Measurements from ENCODE around the gene ZBTB17. TPM values are rescaled to one million over a fixed set of nuclear protein-coding genes. Genes with fewer than 3 reads are reported as not detected.
"Not testable (repeated sequence)": the region's sequence is repeated elsewhere in the genome, so short reads cannot be mapped to it uniquely, and the experiment has no call there.

ZBTB17 gene
- total RNA-seq, 1 donor from 2014 or later = 38.5 TPM

GRCh38 chr1:15918962-15919715 lies 56.8 kb downstream of the ZBTB17 start:
- Histone ChIP-seq H3K4me1 (peaks cover 14% of the 10 kb centered on the region), H3K9me3 (no peaks in the 10 kb centered on the region), H3K27me3 (no peaks in the 10 kb centered on the region), H3K36me3 (peaks cover 0 to 49% of the 10 kb centered on the region in 2 donors), H3K4me3 (no peak overlapping the region), H3K27ac (no peak overlapping the region)
- intact Hi-C loops (cut with DNase I) = no loop called here
- TF ChIP-seq POLR2AphosphoS5 (IDR thresholded peaks at IDR 0.05; ENCODE audit: insufficient read depth in 1 of 2, low read depth in 1 of 2) (no peak), POLR2A (IDR thresholded peaks at IDR 0.05) (no peak), CTCF (IDR thresholded peaks at IDR 0.05) (no peak)
- DNase-seq (ENCODE audit: extremely low spot score in 2 of 2) = no peak

DNA sequence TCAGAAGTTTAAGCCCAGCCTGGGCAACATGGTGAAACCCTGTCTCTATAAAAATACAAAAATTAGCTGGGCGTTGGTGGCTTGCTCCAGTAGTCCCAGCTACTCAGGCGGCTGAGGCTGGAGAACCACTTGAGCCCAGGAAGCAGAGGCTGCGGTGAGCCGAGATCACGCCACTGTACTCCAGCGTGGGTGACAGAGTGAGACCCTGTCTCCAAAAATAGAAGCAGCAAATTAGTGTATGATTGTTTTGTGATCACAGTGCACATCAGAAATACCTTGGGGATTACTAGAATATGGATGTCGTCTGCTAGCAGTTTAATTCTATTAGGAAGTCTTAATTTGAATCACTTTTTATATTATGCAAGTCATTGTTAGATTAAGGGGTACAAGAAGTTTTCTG lies 59.0 kb downstream of the ZBTB17 start:
- peak overlapping the region; percentile 8 for H3K27ac ChIP-seq
- peaks cover 14% of the 10 kb centered on the region for H3K4me1 ChIP-seq
- no peaks in the 10 kb centered on the region for H3K9me3 ChIP-seq
- DNase-seq (ENCODE audit: extremely low spot score in 2 of 2) = no peak
- intact Hi-C loops (cut with DNase I) = no loop called here
- peaks cover 0 to 45% of the 10 kb centered on the region in 2 donors for H3K36me3 ChIP-seq
- no peaks in the 10 kb centered on the region for H3K27me3 ChIP-seq
- no peak overlapping the region for H3K4me3 ChIP-seq
- TF ChIP-seq POLR2AphosphoS5 (IDR thresholded peaks at IDR 0.05; ENCODE audit: insufficient read depth in 1 of 2, low read depth in 1 of 2) = no peak
- no peak for TF ChIP-seq POLR2A (IDR thresholded peaks at IDR 0.05)
- TF ChIP-seq CTCF (IDR thresholded peaks at IDR 0.05) = no peak

- intact Hi-C loops (cut with DNase I) = no loop called here
- Histone ChIP-seq H3K4me1 (peaks cover 19% of the 10 kb centered on the region), H3K36me3 (peaks cover 0 to 45% of the 10 kb centered on the region in 2 donors), H3K9me3 (no peaks in the 10 kb centered on the region), H3K27ac (peak overlapping the region; percentile 8), H3K4me3 (no peak overlapping the region), H3K27me3 (no peaks in the 10 kb centered on the region)
- no peak for DNase-seq (ENCODE audit: extremely low spot score in 2 of 2)
- no peak for TF ChIP-seq POLR2A (IDR thresholded peaks at IDR 0.05)
Observed at GRCh38 chr1:15916417-15916816, 59.5 kb downstream of the ZBTB17 start.

GRCh38 chr1:15915991-15916390 lies 59.9 kb downstream of the ZBTB17 start:
- intact Hi-C loops (cut with DNase I) = no loop called here
- H3K4me3 ChIP-seq = no peak overlapping the region
- peaks cover 0 to 45% of the 10 kb centered on the region in 2 donors for H3K36me3 ChIP-seq
- no peak for DNase-seq (ENCODE audit: extremely low spot score in 2 of 2)
- H3K9me3 ChIP-seq = no peaks in the 10 kb centered on the region
- no peak for TF ChIP-seq CTCF (IDR thresholded peaks at IDR 0.05)
- no peak for TF ChIP-seq POLR2AphosphoS5 (IDR thresholded peaks at IDR 0.05; ENCODE audit: insufficient read depth in 1 of 2, low read depth in 1 of 2)
- no peak for TF ChIP-seq POLR2A (IDR thresholded peaks at IDR 0.05)
- peak overlapping the region; percentile 8 for H3K27ac ChIP-seq
- H3K27me3 ChIP-seq = no peaks in the 10 kb centered on the region
- peaks cover 22% of the 10 kb centered on the region for H3K4me1 ChIP-seq

DNA sequence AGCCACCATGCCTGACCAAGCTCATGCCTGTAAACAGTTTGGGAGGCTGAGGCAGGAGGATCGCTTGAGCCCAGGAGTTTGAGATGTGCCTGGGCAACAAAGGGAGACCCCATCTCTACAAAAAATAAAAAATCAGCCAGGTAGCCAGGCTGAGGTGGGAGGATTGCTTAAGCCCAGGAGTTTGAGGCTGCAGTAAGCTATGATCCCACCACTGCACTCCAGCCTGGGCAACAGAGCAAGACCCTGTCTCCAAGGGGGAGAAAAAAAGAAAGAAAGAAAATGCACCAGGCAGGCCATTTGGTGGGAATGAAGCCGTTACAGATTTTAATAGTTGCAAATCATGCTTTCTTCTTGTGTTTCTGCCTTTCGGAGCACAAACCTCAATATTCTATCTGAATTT lies 62.3 kb downstream of the ZBTB17 start:
- H3K9me3 ChIP-seq; H3K4me3 ChIP-seq; H3K27me3 ChIP-seq; H3K27ac ChIP-seq; intact Hi-C loops (cut with DNase I); DNase-seq (ENCODE audit: extremely low spot score in 2 of 2): not testable (repeated sequence)
- Histone ChIP-seq H3K36me3 (peaks cover 0 to 47% of the 10 kb centered on the region in 2 donors), H3K4me1 (peaks cover 22% of the 10 kb centered on the region)

GRCh38 chr1:15911927-15912326 lies 64.0 kb downstream of the ZBTB17 start:
- Histone ChIP-seq H3K36me3 (peaks cover 0 to 40% of the 10 kb centered on the region in 2 donors), H3K27ac (no peak overlapping the region), H3K9me3 (no peaks in the 10 kb centered on the region), H3K4me3 (no peak overlapping the region), H3K27me3 (no peaks in the 10 kb centered on the region), H3K4me1 (peaks cover 23% of the 10 kb centered on the region)
- no peak for DNase-seq (ENCODE audit: extremely low spot score in 2 of 2)
- intact Hi-C loops (cut with DNase I) = no loop called here
- TF ChIP-seq CTCF (IDR thresholded peaks at IDR 0.05) = no peak
- peak in 1 of 2 donors; percentile 54 for TF ChIP-seq POLR2AphosphoS5 (IDR thresholded peaks at IDR 0.05; ENCODE audit: insufficient read depth in 1 of 2, low read depth in 1 of 2)
- TF ChIP-seq POLR2A (IDR thresholded peaks at IDR 0.05) = no peak
